ENCODE measurements around the gene ARHGAP22.

ARHGAP22 gene

DNA sequence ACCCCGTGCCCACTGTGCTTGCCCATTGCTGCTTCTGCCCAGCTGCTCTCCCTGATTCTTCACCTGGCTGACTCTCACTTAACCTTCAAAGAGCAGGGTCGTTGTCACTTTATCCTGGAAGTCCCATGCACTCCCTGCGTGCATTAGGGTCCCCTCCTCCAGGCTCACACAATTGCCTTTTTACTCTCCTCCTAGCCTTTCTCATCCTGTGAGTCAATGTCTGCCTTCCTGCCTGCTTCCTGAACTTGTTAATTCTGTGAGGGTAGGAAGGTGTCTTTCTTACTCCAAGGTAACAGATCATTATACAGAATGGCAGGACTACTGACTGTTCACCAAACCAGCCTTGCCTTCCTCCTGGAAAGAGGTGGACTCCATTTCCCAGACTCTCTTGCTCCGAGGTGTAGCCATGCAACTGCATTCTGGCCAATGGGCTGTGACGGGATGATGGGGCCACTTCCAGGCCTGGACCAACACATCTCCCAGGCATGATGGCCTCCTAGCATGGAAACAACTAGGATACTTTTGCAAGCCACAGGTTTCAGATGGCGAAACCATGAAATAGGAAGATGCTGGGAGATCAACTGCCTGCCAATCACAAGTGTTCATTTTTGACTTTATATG, 54.7 kb downstream of the ARHGAP22 start:
- DNase-seq: no peak
- TF ChIP-seq, protein P1, sequence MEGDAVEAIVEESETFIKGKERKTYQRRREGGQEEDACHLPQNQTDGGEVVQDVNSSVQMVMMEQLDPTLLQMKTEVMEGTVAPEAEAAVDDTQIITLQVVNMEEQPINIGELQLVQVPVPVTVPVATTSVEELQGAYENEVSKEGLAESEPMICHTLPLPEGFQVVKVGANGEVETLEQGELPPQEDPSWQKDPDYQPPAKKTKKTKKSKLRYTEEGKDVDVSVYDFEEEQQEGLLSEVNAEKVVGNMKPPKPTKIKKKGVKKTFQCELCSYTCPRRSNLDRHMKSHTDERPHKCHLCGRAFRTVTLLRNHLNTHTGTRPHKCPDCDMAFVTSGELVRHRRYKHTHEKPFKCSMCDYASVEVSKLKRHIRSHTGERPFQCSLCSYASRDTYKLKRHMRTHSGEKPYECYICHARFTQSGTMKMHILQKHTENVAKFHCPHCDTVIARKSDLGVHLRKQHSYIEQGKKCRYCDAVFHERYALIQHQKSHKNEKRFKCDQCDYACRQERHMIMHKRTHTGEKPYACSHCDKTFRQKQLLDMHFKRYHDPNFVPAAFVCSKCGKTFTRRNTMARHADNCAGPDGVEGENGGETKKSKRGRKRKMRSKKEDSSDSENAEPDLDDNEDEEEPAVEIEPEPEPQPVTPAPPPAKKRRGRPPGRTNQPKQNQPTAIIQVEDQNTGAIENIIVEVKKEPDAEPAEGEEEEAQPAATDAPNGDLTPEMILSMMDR (IDR thresholded peaks at IDR 0.05): no peak
- Mint-ChIP-seq H3K27me3 (ENCODE audit: low read depth, poor library complexity) (peaks cover 6% of the 10 kb centered on the region), H3K4me3 (no peak overlapping the region), H3K36me3 (ENCODE audit: low read depth) (no peaks in the 10 kb centered on the region), H3K4me1 (peaks cover 17% of the 10 kb centered on the region), H3K9me3 (peaks cover 3% of the 10 kb centered on the region), H3K27ac (no peak overlapping the region)

- no peaks in the 10 kb centered on the region for H3K36me3 Mint-ChIP-seq (ENCODE audit: low read depth)
- no peak overlapping the region for H3K4me3 Mint-ChIP-seq
- H3K27me3 Mint-ChIP-seq (ENCODE audit: low read depth, poor library complexity): peaks cover 4% of the 10 kb centered on the region
- no peak overlapping the region for H3K27ac Mint-ChIP-seq
- TF ChIP-seq, protein P1 (IDR thresholded peaks at IDR 0.05): no peak
- no peak for DNase-seq
- H3K9me3 Mint-ChIP-seq: peaks cover 3% of the 10 kb centered on the region
- peaks cover 7% of the 10 kb centered on the region for H3K4me1 Mint-ChIP-seq
Measured at GRCh38 chr10:48549236-48549635, 55.6 kb downstream of the ARHGAP22 start.

DNA sequence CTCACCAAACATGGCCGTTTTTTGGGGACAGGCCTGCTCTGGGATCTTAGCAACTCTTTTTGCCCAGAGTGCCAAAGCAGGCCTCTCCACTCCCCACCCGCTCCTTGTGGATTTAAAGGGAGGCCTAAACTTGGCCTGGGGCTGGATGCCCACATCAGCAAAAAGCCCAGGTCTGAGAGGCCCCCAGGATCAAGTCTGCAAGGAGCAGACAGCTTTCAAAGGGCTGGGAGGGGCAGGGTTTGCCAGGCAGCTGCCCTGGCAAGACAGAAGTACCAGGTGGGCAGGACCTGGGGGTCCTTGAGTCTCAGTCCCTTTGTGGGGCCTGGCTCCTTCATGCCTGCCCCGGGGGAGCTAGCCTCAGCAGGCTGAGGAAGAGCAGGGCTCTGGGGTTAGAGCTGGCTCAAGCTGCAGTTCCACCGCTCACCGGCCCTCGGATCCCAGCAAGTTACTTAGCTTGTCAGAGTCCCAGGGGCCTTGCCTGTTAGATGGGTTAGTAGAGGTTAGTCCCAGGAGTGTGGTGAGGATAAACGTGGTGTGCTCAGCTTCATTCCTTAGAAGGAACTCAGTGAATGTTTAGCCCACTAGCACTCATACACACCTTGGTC, 56.2 kb downstream of the ARHGAP22 start:
- Mint-ChIP-seq H3K4me3 (no peak overlapping the region), H3K9me3 (peaks cover 3% of the 10 kb centered on the region), H3K4me1 (peaks cover 1% of the 10 kb centered on the region), H3K36me3 (ENCODE audit: low read depth) (no peaks in the 10 kb centered on the region), H3K27me3 (ENCODE audit: low read depth, poor library complexity) (no peaks in the 10 kb centered on the region), H3K27ac (no peak overlapping the region)
- TF ChIP-seq, protein P1 (IDR thresholded peaks at IDR 0.05): no peak
- no peak for DNase-seq

GRCh38 chr10:48547981-48548380, 56.9 kb downstream of the ARHGAP22 start:
- Mint-ChIP-seq H3K9me3 (peaks cover 3% of the 10 kb centered on the region), H3K36me3 (ENCODE audit: low read depth) (no peaks in the 10 kb centered on the region), H3K27ac (no peak overlapping the region), H3K4me1 (no peaks in the 10 kb centered on the region), H3K4me3 (no peak overlapping the region), H3K27me3 (ENCODE audit: low read depth, poor library complexity) (no peaks in the 10 kb centered on the region)
- TF ChIP-seq, protein P1 (IDR thresholded peaks at IDR 0.05): no peak
- no peak for DNase-seq

DNA sequence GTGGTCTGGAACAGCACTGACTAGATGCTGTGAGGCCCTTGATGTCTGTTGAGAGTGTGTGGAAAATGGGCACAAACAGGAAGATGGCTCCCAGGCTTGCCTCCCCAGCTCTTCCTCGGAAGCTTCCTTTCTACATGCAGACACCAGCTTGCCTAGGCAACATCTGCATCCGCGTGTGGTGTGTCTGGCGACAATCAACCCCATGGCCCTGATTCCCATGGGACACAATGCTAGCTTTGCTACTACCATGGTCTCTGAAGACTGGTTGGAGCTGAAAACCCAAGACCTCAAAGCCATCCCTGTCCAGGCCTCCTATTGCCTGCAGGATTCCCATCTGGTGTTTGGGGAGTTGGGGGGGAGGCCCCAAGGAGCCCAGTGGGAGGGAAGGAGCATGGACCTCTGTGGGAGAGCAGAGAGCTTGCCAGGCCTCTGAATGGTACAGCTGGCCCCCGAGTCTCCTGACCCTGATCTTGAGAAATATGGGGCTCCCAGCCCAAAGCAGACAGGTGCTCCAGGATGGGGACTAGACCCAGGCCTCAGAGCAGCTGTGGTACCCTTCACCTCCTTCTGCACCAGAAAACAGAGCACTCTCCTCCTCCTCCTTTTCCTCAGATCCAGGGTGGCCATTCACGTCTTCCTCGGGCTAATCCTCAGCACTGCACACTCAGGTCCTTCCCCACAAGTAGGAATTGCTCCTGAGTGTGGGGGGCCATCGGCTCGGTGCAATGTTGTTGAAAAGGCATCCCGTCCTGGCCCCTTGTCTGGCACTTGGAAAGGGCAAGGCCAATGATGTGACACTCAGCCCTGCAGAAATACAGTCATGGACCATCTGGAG, 57.6 kb downstream of the ARHGAP22 start:
- no peak overlapping the region for H3K4me3 Mint-ChIP-seq
- H3K36me3 Mint-ChIP-seq (ENCODE audit: low read depth): no peaks in the 10 kb centered on the region
- H3K27ac Mint-ChIP-seq: no peak overlapping the region

More for the DNA sequence above, 57.6 kb downstream of the ARHGAP22 start:
- Mint-ChIP-seq H3K9me3 (peaks cover 3% of the 10 kb centered on the region), H3K4me1 (no peaks in the 10 kb centered on the region), H3K27me3 (ENCODE audit: low read depth, poor library complexity) (no peaks in the 10 kb centered on the region)
- no peak for DNase-seq
- TF ChIP-seq, protein P1 (IDR thresholded peaks at IDR 0.05): no peak
